Esophagus muscularis mucosa (tissue), 4 donors: ENCODE results near the gene BRDT. TPM values are rescaled to one million over a fixed set of nuclear protein-coding genes. Genes with fewer than 3 reads are reported as not detected.

Experiments used
- DNase-seq: peaks from one replicate; pipeline ENCODE4 v3.0.0-alpha.2; 2017; ENCODE audit errors: extremely low spot score
- H3K27ac ChIP-seq, 4 donors: fragments of 200-600 bp; sonication (generic); replicated peaks in 1 of 4; 1 replicate in 3 of 4; 2 replicates in 1 of 4; pipeline ENCODE4 v1.5.1; 2016 to 2019; ENCODE audit warnings: mild to moderate bottlenecking in 1 of 4
- H3K27me3 ChIP-seq, 4 donors: fragments of 200-600 bp; sonication (generic); one replicate each; pipeline versions ENCODE4 v1.5.1 to v1.6.0; 2016 to 2019
- H3K36me3 ChIP-seq, 4 donors: fragments of 200-600 bp; sonication (generic); one replicate each; pipeline ENCODE4 v1.5.1; 2016 to 2019
- H3K4me1 ChIP-seq, 4 donors: fragments of 200-600 bp; sonication (generic); one replicate each; pipeline ENCODE4 v1.5.1; 2016 to 2019
- H3K4me3 ChIP-seq, 4 donors: fragments of 200-600 bp; sonication (generic); 1 replicate in 2 of 4; 2 replicates in 2 of 4; pipeline ENCODE4 v1.5.1; 2016 to 2019; ENCODE audit warnings: mild to moderate bottlenecking in 4 of 4, moderate library complexity in 1 of 4
- H3K9me3 ChIP-seq, 4 donors: fragments of 200-600 bp; sonication (generic); 1 replicate in 3 of 4; 2 replicates in 1 of 4; pipeline ENCODE4 v1.5.1; 2016 to 2019
- EP300 ChIP-seq: sonication (generic); formaldehyde crosslinking; IDR thresholded peaks from one replicate; pipeline ENCODE4 v1.6.1; 2017; ENCODE audit warnings: antibody characterized with exemption
- POLR2A ChIP-seq: fragments of 450-650 bp; IDR thresholded peaks from one replicate; pipeline ENCODE4 v1.6.1; 2017; ENCODE audit warnings: antibody characterized with exemption, moderate library complexity, mild to moderate bottlenecking, low read depth
- POLR2AphosphoS5 ChIP-seq, 2 donors: sonication (generic); formaldehyde crosslinking; IDR thresholded peaks; one replicate each; pipeline ENCODE4 v1.6.1; 2017; ENCODE audit warnings: antibody characterized with exemption in 2 of 2
- WGBS: methylation state at CpG from one replicate; pipeline ENCODE4 v1.1.5; 2018; 5-methylcytosine and 5-hydroxymethylcytosine counted together
- intact Hi-C: fragments of 100-400 bp; cut with DNase I; formaldehyde crosslinking; loops from one replicate; pipeline ENCODE4 v1.15.1; 2023
- total RNA-seq, 4 donors: library from RNA; depleted of rRNA; stranded (reverse); fragments of >200 nt; gene quantifications; one replicate each; pipeline versions ENCODE4 v1.1.0 to v1.2.1, GENCODE V29; 2016
- TF ChIP-seq, protein P1 (sequence below), 3 experiments: fragments of 200-600 bp in 2 of 3; fragments of 450-650 bp in 1 of 3; sonication (generic) in 2 of 3; IDR thresholded peaks; one replicate each; pipeline ENCODE4 v1.5.1; 2017 to 2019; ENCODE audit warnings: antibody characterized with exemption in 3 of 3, mild to moderate bottlenecking in 2 of 3, moderate library complexity in 1 of 3

BRDT gene
- total RNA-seq, 4 donors from 2014 or later, result not detected

- TF ChIP-seq POLR2A, result no peak
- no peak for TF ChIP-seq EP300
- TF ChIP-seq, protein P1, sequence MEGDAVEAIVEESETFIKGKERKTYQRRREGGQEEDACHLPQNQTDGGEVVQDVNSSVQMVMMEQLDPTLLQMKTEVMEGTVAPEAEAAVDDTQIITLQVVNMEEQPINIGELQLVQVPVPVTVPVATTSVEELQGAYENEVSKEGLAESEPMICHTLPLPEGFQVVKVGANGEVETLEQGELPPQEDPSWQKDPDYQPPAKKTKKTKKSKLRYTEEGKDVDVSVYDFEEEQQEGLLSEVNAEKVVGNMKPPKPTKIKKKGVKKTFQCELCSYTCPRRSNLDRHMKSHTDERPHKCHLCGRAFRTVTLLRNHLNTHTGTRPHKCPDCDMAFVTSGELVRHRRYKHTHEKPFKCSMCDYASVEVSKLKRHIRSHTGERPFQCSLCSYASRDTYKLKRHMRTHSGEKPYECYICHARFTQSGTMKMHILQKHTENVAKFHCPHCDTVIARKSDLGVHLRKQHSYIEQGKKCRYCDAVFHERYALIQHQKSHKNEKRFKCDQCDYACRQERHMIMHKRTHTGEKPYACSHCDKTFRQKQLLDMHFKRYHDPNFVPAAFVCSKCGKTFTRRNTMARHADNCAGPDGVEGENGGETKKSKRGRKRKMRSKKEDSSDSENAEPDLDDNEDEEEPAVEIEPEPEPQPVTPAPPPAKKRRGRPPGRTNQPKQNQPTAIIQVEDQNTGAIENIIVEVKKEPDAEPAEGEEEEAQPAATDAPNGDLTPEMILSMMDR (IDR thresholded peaks at IDR 0.05), result no peak
- no peak for TF ChIP-seq POLR2AphosphoS5 (IDR thresholded peaks at IDR 0.05)
- DNase-seq, result no peak
- Histone ChIP-seq H3K36me3 (no peaks in the 10 kb centered on the region), H3K9me3 (no peaks in the 10 kb centered on the region), H3K4me3 (no peak overlapping the region), H3K4me1 (no peaks in the 10 kb centered on the region), H3K27ac (no peak overlapping the region), H3K27me3 (no peaks in the 10 kb centered on the region)
- intact Hi-C loops, result no loop called here
- 89% methylated on average over 2 of the region's 2 CpGs for WGBS
These were observed 96.7 kb downstream of the BRDT start for GRCh38 chr1:92045766-92046495.

DNA sequence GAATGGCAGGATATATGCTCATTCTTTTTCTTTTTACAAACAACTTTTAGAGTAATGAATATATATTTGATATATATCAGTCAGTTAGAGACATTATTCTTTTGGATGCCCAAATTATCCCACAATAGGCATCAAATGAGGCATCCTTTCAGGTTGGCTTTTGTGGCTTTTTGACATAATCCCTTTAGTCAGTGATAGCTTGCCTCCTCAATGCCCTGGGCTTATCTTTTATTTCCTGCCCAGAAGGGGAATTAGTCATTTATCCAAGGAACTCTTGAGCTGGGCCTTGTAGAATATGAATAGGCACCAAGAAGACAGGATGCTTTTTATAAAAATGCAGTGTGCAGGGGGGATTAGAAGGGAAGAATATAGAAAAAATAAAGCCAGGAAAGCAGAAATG is 102.7 kb downstream of the BRDT start:
- no peak overlapping the region for H3K27ac ChIP-seq
- TF ChIP-seq EP300, result no peak
- TF ChIP-seq, protein P1 (IDR thresholded peaks at IDR 0.05), result no peak
- no peak for TF ChIP-seq POLR2AphosphoS5 (IDR thresholded peaks at IDR 0.05)
- TF ChIP-seq POLR2A, result no peak
- DNase-seq, result no peak
- intact Hi-C loops, result no loop called here
- no peaks in the 10 kb centered on the region for H3K9me3 ChIP-seq
- H3K4me1 ChIP-seq, result no peaks in the 10 kb centered on the region
- H3K27me3 ChIP-seq, result no peaks in the 10 kb centered on the region
- H3K36me3 ChIP-seq, result no peaks in the 10 kb centered on the region
- H3K4me3 ChIP-seq, result no peak overlapping the region

Other genes with a start within 250 kb of the BRDT start
- gene TGFBR3, start 63.2 kb upstream of the BRDT start, total RNA-seq, result 100 to 1,000 TPM; 176 to 262 (median 188) TPM
- gene EPHX4, start 80.6 kb downstream of the BRDT start, total RNA-seq, result 1 to 10 TPM; 2.9 to 4.3 (median 3.3) TPM
- not detected for gene SETSIP, start 126.0 kb downstream of the BRDT start, total RNA-seq
- 1 to 10 TPM; 4.3 to 7.8 (median 5.9) TPM for gene BTBD8, start 130.9 kb downstream of the BRDT start, total RNA-seq